OCI-LY7 (cell line): ENCODE data around the gene TRAF3.

Experiments
- CTCF ChIP-seq: fragments of 200-600 bp; sonication (generic); conservative IDR thresholded peaks from 2 replicates; pipeline ENCODE4 v1.5.1; 2014; ENCODE audit warnings: mild to moderate bottlenecking, antibody characterized with exemption, low read length, moderate library complexity, mixed read lengths
- EZH2phosphoT487 ChIP-seq: fragments of 200-600 bp; sonication (generic); IDR thresholded peaks from 2 replicates; pipeline ENCODE4 v1.6.1; 2018; ENCODE audit warnings: low read depth, borderline replicate concordance, mild to moderate bottlenecking, mixed run types, antibody characterized with exemption, low read length, moderate library complexity, mixed read lengths

GRCh38 chr14:102911991-102912761, 134.9 kb downstream of the TRAF3 start:
- TF ChIP-seq CTCF (no peak), EZH2phosphoT487 (no peak)
